ENCODE results near the gene MTMR3.

The MTMR3 gene

DNA sequence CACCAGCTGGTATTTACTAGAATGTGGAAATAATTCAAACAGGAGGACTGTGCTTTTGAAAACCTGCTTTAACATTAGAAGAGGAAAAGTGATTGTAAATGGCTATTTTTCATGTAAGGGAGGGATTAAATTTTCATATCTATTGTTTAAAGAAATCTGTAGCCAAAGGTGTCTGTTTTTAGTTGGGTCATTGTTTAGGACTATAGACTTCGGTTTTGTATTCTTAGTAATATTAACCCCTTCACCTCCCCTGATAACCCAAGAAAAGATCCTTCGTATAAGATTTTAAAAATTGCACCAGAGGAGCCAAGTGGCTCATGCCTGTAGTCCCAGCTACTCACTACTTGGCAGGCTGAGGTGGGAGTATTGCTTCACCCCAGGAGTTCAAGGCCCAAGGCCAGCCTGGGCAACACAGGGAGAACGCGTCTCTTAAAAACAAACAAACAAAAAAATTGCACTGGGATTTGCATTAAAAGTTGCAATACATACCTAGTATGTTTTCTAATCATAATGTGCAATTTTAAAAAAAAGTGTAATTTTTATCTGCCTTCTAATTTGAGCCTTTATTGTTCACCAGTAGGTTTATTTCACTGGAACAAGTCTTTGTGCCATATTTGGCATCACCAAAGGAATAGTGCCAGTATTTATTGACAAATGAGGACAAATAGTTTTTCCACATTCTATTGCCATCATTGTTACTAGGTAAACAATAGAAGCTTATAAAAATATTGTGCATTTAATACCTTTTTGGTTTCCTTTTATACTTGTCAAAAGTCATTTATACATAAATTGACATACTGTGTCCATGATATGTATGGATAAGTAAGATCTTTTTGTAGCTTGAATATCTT, 34.3 kb downstream of the MTMR3 start:
- no peak for DNase-seq

DNA sequence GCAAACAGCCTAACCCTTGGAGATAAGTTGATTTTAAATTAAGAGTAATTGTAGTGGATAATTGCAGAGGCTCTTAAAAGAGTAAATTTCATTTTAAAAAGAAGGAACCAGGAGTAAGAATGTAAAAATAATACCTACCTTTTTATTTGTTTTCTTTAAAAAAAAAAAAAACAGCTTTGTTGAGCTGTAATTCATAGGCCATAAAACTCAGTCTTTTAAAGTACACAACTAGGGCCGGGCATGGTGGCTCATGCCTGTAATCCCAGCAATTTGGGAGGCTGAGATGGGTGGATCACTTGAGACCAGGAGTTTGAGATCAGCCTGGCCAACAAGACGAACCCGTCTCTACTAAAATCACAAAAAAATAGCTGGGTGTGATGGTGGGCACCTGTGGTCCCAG, 42.4 kb downstream of the MTMR3 start:
- DNase-seq = no peak

DNA sequence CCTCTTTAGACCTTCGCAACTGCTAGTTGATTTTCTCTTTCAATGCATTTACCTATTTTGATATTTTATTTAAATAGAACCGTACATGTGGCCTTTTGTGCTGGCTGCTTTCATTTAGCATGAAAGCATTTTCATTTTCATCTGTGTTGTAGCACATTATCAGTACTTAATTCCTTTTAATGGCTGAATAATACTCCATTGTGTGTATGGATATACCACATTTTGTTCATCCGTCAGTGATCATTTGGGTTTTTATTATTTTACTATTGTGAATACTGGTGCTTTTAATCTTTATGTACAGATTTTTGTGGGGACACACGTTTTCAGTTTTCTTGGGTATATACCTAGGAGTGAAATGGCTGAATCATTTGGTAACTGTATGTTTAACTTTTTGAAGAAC, 43.1 kb downstream of the MTMR3 start:
- no peak for DNase-seq

DNA sequence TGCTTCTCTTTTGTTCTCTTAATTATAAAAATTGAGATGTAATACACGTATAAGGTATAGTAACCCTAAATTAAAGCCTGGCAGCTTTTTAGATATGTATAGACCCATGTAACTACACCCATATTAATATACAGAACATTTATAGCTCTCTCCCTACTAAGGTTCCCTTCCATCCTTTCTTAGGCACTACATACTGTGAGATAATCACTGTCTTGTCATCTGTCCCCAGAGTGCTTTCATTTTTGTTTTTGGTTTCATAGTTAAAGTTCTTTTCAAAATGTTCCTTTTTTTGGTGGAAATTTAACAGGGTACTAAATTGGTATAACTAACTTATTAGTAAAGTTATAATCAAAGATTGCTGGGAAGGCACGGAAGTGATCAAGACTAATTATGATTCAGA, 49.2 kb downstream of the MTMR3 start:
- DNase-seq = no peak

DNA sequence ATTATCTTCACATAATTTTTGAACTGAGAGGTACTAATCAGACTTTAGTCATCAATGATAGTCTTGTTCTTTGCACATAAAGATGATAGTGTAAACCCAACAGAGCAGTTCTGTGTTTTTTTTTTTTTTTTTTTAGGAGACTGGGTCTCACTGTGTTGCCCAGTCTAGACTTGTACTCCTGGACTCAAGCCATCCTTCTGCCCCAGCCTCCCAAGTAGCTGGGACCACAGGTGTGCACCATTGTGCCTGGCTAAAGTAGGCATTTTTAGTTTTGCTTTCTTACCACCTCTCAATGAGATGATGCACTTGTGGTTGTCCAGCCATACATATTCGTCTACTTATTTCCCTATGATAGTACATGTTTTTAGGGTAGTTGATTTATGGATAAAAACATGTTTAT, 50.6 kb downstream of the MTMR3 start:
- DNase-seq = no peak

DNA sequence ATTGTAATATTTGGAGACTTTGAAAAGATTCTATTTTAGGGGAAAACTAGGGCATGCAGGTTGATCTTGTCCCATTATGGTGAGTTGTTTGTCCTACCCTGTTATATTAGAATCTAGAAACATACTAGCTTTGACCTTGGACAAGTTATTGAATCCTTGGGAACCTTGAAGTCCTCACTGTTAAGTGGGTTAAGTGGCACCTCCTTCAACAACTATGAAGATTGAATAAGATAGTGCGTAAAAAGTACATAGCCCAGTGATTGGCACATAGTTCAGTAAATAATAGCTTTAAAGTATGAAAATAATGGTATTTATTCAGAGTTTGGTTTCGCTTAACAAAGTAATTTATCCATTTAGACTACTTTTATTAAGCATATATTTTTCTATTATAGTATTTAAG, 51.6 kb downstream of the MTMR3 start:
- no peak for DNase-seq

DNA sequence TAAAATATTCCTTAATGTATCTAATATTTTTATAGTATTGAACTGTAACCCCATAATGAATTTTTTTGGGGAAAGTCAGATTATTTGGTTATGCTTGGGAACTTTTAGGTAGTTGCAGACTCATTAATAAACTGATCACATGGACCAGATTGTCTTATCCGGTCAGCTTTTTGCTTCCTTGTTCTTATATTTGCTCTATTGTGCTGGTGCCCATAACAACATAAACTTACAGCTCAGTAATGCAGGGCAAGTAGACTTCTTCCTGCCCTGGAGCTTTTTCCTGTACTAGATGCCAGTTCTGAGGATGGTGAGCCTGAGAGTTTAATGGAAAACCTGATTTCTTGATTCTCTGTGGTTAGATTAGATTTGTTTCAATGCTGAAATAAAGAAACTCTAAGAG, 53.2 kb downstream of the MTMR3 start:
- DNase-seq = no peak

DNA sequence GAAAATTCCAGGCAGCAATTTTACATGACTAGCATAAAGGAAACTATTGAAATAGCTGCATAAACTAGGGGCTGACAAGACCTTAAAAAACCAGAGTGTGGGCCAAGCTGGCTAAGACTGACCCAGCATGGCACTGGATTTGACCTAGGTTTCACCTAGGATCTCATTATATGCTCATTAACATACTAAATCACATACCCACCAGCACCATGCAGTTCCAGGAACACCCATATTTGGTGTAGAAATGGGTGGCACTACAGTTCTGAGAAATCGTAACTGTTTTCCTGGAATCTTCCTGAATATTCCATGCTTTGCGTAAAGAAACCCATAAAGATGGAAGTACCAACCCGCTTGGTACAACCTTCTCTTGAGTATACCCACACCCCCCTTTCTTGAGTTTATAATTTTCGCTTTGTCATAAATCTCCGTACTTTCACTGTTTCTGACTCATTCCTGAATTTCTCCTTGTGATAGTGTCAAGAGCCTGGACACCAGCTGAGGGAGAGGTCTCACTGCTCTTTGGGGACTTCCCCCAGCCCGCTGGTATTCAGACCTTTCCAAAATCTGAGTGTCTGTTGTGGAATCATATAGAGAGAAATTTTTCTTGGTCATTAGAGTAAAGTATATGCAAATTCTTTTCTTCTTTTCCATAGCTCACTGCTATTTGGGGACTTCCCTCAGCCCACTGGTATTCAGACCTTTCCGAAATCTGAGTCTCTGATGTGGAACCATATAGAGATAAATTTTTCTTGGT, 55.1 kb downstream of the MTMR3 start:
- no peak for DNase-seq

DNA sequence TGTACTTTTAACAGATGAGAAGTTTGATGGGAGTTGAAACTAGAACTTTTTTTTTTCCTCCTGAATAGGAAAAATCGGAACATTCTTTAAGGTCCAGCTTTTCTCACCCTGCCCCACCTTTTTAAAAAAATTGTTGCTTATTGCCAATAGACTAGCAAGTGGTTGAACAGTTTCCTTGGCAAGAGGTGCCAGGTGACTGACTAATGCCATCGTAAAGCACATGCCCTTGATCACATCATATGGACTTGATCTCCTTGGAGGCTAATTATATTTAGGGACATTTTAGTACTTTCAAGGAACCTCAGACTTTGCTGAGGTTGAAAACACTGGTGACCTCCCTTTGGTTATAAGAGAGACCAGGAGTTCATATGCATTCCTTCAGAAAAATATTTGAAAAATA, 57.6 kb downstream of the MTMR3 start:
- DNase-seq = no peak

DNA sequence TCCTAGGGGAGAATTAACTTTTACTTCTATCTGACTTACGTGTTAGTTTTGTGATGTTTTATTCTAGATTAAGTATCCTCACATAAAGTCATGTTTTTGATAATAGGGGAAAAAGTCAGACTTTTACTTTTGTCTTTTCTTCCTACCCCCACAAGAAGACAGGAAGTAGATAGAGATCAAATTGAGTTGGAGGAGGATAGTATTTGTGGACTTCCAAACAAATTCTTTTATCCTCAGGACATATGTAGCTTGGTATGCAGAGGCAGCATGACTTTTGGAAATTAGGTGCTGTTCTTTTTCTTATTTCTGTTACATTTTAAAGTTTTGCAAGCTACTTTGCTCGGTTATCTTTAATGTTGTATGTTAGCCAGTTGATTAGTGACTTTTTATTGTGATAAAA, 61.4 kb downstream of the MTMR3 start:
- peak; percentile 21 for DNase-seq

DNA sequence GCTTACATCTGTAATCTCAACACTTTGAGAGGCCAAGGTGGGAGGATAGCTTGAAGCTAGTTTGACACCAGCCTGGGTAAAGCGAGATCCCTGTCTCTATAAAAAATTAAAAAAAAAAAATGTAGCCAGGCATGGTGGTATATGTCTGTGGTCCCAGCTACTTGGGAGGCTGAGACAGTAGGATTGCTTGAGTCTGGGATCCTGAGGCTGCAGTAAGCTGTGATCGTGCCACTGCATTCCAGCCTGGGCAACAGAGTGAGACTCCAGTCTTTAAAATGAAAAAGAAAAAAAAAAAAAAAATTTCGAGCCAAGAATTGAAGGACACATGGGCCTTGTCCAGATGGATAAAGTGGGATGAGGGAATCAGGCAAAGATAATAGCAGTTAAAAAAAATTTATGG, 62.5 kb downstream of the MTMR3 start:
- DNase-seq = no peak

DNA sequence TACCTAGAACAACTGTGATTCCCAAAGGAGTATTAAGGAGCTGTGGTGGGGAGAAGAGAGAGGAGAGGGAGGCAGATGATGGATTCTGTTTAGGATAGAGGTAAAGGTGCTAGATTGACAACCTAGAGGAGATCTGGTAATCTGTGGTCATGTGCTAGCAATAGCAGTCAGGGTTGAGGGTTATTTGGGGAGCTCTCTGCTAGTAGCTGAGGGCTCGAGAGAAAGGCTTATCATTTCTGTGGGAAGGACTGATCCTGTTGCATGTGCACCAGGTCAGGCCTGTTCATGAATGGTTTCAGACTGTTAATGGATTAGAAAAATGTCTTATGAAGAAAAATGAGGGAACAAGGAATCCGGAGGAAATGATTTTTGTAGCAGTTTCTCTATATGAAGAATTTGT, 63.2 kb downstream of the MTMR3 start:
- DNase-seq = no peak

DNA sequence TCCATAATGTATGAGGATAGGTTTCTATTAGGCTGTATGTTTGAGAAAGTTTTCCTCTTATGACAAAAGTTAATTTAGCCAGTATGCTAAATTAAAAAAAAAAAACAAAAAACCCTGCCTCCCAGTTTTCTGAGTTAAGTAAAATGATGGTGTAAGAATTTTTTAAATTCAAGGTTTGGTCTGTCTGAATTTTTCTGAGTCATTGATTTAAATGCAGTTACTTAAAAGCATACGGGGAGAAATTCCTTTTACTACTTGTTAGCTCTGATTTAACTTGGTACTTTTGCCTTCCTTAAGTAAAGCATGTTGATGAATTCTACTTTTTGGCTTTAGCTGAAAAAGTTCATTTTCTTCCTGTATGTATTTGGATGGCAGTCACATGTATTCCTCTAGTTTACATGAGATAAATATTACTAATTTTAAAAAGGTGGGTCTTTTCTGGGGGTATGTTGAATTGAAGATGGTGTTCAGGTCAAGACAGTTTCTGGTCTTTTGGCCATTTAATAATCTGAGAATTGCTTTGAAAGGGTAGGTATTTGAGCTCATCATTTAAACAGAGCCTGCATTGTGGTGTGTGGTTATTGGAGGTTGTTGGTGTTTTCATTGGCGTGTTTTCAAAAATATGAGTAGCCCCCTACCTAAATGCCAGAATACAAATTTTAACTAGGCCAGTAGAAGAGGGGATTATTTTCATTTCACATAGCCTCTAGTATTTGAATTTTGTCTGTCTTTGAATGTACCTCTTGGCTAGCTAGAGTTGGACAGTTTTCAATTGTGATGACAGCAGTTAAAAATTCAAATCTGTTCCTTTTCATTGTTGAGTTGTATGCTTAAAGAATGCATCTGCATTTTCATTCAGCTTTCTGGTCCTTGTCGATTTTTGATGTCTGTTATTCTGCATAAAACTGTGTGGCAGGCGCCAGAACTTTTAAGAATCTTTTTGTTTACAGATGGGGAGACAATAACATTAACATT, 64.7 kb downstream of the MTMR3 start:
- DNase-seq = peak; percentile 53

DNA sequence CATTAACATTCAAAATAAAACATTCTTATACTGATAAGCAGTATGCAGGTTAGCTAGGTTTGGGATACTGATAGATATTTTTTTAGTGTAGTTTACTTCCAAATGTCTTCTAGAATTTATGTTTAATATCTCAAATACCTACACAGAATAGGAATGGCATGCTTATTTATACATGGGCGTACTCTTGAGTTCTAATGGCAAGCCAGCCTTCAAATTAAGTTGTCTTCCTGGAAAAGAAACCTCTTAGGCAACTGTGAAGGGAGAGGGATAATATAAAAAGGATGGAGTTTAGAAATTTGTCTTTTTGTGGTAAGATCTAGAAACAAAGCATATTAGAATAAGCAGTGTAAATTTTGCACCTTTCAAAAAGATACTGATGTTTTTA, 65.4 kb downstream of the MTMR3 start:
- DNase-seq = no peak

DNA sequence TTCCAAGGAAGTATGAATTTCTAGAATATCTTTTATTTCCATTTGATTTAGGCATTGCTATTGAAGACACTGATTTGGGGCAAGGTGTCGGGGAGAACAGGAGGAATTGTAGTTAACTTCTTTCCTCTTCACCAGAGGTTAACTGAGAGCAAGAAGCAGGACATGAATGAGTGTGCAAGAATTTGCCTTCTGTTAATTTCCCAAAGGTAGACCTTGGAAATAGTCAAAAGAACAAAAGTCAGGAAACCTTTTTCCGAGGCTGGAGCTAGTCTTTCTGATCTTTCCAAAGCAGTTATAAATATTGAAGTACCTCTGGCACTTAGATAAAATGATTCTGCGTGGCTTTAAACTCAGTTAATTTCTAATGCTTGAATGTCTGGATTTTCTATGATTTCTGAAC, 66.9 kb downstream of the MTMR3 start:
- no peak for DNase-seq

DNA sequence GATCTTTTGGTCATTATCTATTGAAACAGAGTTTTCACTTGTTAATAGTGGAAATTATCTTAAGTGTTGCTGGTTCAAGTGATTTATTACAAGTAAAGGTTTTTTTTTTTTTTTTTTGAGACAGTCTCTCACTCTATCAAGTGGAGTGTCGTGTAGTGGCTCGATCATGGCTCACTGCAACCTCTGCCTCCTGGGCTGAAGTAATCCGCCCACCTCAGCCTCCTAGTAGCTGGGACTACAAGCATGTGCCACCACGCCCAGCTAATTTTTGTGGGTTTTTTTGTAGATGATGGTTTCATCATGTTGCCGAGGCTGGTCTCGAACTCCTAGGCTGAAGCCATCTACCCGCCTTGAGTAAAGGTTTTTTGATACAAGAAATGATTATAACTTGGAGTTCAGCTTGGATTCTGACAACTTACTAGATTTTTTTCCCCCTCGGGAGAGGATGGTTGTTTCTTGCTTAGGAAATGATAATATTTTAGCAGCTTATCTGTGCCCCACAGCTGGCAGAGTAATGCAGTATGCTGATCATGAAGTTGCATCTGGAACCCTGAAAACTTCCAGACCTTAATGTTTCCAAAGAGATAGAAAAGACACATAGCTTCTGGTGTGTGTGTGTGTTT, 68.9 kb downstream of the MTMR3 start:
- DNase-seq = no peak

DNA sequence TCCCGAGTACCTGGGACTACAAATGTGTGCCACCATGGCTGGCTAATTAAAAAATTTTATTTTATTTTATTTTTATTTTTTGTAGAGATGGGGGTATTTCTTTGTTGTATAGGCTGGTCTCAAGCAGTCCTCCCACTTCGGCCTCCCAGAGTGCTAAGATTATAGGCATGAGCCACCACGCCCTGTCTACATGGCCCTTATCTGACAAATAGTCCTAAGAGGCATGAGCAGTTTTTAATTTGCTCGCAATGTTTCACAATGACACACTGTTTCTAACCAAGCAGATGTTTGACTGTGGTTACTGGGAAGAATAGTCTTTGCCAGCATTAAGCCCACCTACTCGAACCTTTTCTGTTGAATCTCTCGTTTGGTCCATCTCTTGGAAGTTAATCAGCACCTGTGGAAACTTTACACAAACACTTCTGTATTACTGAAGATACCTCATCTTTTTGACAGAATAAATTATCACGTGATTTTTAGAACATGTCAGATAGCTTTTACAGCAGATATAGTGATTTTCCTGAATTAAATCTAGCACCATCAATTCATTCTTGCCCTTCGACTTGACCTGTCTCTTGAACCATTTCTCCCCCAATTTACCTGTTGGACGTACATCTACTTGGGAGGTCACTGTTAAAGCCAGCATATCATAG, 71.4 kb downstream of the MTMR3 start:
- DNase-seq = no peak

DNA sequence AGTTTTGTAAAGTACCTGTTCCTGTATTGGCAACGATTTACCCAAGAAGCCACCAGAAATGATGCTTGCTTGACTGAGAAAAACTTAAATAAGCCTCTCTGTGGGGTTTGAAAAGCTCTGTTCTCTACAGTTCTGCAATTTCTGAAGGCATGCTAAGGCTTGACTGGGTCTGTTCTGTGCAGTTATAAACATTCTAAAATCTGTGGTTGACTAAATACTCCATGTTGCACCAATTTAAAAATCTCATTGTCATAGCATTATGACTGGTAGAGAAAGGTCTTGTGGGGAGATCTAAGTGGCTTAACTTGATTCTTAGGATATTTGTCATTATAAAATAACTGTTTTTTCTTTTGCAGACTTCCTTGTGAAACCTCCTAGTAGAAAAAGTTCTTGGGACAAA, 73.7 kb downstream of the MTMR3 start:
- no peak for DNase-seq

DNA sequence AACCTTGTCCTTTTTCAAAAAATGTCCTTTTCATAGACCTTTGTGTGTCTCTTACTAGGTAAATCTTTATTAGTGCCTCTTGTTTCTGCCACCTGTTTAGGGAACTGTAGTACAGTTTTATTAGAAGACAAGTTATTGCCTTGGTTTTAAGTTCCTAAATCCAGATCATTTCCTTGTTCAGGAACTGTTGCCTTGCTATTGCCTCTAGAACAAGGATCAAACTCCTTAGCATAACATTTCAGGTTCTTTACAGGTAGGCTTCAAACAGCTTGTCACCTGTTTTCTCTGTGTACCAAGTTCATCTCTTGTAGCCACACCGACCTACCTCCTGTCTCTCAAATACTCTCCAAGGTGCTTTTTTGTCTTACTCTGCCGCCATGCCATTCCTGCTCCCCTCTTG, 75.2 kb downstream of the MTMR3 start:
- no peak for DNase-seq

DNA sequence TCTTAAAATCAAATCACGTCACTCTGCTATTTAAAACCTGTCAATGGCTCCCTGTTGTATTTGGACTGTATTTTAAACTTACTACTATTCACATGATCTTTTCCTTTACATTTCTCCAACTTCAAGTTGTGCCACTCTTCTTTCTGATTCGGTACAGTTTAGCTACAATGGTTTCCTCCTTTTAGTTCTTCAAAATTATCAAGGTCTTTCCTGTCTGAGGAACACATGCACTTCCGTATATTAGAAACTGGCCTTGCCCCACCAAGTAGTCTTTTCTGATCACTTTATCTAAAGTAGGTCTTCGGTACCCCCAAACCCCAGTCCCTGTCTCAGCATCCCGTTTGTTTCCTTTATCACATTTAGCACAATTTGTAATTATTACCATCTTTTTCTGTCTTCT, 81.8 kb downstream of the MTMR3 start:
- no peak for DNase-seq

DNA sequence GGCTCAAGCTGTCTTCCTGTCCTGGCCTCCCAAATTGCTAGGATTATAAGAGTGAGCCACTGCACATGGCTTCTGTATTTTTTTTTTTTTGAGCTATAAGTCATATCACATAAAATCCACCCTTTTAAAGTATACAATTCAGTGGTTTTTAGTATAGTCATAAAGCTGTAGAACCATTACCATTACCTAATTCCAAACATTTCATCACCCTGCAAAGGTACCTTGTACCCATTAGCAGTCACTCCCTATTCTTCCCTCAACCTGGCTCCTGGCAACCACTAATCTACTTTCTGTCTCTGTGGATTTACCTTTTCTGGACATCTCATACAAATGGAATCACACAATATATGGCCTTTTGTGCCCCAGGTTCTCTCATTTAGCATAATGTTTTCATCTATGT, 84.5 kb downstream of the MTMR3 start:
- no peak for DNase-seq

DNA sequence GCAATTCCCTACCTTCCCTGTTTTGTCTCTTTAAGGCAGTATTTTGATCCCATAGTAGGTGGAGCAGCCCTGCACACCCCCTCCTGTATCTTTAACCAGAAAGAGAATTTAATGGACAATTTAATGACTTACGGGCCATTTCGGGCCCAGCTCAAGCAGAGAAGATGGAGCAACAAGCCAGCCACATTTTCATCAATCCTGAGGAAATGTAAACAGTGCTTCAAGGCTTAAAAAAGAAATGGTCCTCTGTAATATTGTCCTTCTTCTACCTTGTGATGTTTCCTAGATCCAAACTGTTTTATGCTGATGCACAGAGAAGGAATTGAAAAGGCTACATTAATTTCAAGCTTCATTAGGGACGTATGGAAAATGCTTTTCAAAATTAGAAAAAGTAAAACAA, 88.6 kb downstream of the MTMR3 start:
- DNase-seq = no peak

All from fibroblast of skin of right biceps (primary cell).